DND-41 (cell line): ENCODE measurements around the gene HOXD9.

ENCODE experiments used
- ATAC-seq: fragments of 200-7000 bp; cut with Tn5 transposase; 3 replicates; pipeline ENCODE4 v1.9.1; 2021; ENCODE audit warnings: low read depth; ENCODE audit not compliant: insufficient read depth
- DNase-seq: peaks from one replicate; pipeline ENCODE4 v3.0.0-alpha.2; 2020
- H2AFZ ChIP-seq: 2 replicates; pipeline ENCODE4 v1.6.0; 2012; ENCODE audit warnings: low read depth, low read length
- H3K27ac ChIP-seq: 2 replicates; pipeline ENCODE4 v1.5.1; 2012; ENCODE audit warnings: low read length, inconsistent platforms
- H3K27me3 ChIP-seq: fragments of 200-600 bp; sonication (generic); 2 replicates; pipeline ENCODE4 v1.6.0; 2012; ENCODE audit warnings: low read length, mild to moderate bottlenecking, inconsistent platforms; ENCODE audit not compliant: insufficient read depth, poor library complexity
- H3K36me3 ChIP-seq: 2 replicates; pipeline ENCODE4 v1.5.1; 2012; ENCODE audit warnings: low read length, inconsistent platforms; ENCODE audit not compliant: insufficient read depth
- H3K4me1 ChIP-seq: 2 replicates; pipeline ENCODE4 v1.5.1; 2012; ENCODE audit warnings: mild to moderate bottlenecking, low read length; ENCODE audit not compliant: insufficient read depth
- H3K4me2 ChIP-seq: 2 replicates; pipeline ENCODE4 v1.6.0; 2012; ENCODE audit warnings: mild to moderate bottlenecking, moderate library complexity, low read length, inconsistent platforms; ENCODE audit not compliant: insufficient read depth
- H3K4me3 ChIP-seq, 2 experiments: fragments of 200-600 bp in 1 of 2; shearing (Covaris generic) in 1 of 2; 2 replicates each; pipeline ENCODE4 v1.5.1; 2012 to 2016; ENCODE audit warnings: inconsistent platforms in 2 of 2, low read length in 2 of 2, mild to moderate bottlenecking in 2 of 2, low read depth in 1 of 2, moderate library complexity in 1 of 2
- H3K79me2 ChIP-seq: 2 replicates; pipeline ENCODE4 v1.6.0; 2012; ENCODE audit warnings: low read length, inconsistent platforms; ENCODE audit not compliant: insufficient read depth
- H3K9ac ChIP-seq: 2 replicates; pipeline ENCODE4 v1.6.0; 2012; ENCODE audit warnings: low read depth, mild to moderate bottlenecking, inconsistent platforms, low read length, moderate library complexity
- H3K9me3 ChIP-seq: 2 replicates; pipeline ENCODE4 v1.5.1; 2012; ENCODE audit warnings: low read length, moderate library complexity, mild to moderate bottlenecking, inconsistent platforms; ENCODE audit not compliant: insufficient read depth, severe bottlenecking
- H4K20me1 ChIP-seq: 2 replicates; pipeline ENCODE4 v1.6.0; 2012; ENCODE audit warnings: low read length; ENCODE audit not compliant: insufficient read depth
- EZH2 ChIP-seq: IDR thresholded peaks from 3 replicates; pipeline ENCODE4 v1.6.1; 2012; ENCODE audit warnings: borderline replicate concordance, low read depth, mild to moderate bottlenecking, moderate library complexity, low read length, inconsistent platforms; ENCODE audit not compliant: severe bottlenecking
- TF ChIP-seq, protein P1 (sequence below): IDR thresholded peaks from 2 replicates; pipeline ENCODE4 v1.5.1; 2012; ENCODE audit warnings: borderline replicate concordance, low read length, moderate library complexity, mild to moderate bottlenecking; ENCODE audit not compliant: poor library complexity, severe bottlenecking; ENCODE audit errors: extremely low read depth

HOXD9 gene

DNA sequence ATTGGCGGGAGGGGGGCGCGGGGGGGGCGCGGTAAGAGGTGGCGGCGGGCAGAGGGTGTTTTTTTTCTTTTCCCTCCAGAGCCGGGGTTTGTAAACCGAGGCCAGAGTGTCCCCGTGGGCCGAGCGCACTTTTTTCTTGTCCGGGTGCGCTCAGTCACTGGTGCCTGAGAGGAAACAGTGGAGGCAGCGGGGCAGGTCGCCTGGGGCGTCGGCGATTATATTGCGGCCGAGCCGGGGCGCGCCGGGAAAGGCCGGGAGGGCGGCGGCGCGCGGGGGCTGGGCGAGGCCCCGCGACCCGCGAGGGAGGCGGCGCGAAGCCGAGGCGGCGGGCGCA, 7.3 kb downstream of the HOXD9 start:
- Histone ChIP-seq H3K27ac (no peak overlapping the region), H3K79me2 (no peaks in the 10 kb centered on the region), H3K4me2 (no peak overlapping the region), H3K4me1 (peaks cover 4% of the 10 kb centered on the region; the same call in 1 of the 2 replicates), H3K9ac (no peak overlapping the region), H3K36me3 (no peaks in the 10 kb centered on the region), H3K4me3 (no peak overlapping the region), H3K27me3 (peaks cover 10% of the 10 kb centered on the region), H3K9me3 (no peaks in the 10 kb centered on the region), H4K20me1 (no peaks in the 10 kb centered on the region), H2AFZ (no peak overlapping the region)
- DNase-seq (no peak), ATAC-seq (no peak)
- TF ChIP-seq, protein P1, sequence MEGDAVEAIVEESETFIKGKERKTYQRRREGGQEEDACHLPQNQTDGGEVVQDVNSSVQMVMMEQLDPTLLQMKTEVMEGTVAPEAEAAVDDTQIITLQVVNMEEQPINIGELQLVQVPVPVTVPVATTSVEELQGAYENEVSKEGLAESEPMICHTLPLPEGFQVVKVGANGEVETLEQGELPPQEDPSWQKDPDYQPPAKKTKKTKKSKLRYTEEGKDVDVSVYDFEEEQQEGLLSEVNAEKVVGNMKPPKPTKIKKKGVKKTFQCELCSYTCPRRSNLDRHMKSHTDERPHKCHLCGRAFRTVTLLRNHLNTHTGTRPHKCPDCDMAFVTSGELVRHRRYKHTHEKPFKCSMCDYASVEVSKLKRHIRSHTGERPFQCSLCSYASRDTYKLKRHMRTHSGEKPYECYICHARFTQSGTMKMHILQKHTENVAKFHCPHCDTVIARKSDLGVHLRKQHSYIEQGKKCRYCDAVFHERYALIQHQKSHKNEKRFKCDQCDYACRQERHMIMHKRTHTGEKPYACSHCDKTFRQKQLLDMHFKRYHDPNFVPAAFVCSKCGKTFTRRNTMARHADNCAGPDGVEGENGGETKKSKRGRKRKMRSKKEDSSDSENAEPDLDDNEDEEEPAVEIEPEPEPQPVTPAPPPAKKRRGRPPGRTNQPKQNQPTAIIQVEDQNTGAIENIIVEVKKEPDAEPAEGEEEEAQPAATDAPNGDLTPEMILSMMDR, result no peak
- TF ChIP-seq EZH2, result no peak

DNA sequence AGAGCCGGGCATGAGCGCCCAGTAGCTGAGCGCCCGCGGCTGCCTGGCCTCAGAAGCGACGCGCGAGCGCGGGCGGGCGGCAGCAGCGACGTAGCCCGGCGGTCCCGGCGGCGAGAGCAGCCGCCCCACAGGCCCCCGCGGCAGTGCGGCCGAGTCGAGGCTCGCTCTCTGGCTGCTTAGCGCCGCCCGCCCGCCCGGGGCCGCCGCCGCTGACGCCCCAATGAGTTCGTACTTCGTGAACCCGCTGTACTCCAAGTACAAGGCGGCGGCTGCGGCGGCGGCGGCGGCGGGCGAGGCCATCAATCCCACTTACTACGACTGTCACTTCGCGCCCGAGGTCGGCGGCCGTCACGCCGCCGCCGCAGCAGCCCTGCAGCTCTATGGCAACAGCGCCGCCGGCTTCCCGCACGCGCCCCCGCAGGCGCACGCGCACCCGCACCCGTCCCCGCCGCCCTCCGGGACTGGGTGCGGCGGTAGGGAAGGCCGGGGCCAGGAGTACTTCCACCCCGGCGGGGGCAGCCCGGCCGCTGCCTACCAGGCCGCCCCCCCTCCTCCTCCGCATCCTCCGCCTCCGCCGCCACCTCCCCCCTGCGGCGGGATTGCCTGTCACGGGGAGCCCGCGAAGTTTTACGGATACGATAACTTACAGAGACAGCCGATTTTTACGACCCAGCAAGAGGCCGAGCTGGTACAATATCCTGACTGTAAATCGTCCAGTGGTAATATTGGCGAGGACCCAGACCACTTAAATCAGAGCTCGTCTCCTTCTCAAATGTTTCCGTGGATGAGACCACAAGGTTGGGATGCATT, 7.8 kb downstream of the HOXD9 start:
- H4K20me1 ChIP-seq, result no peaks in the 10 kb centered on the region
- TF ChIP-seq, protein P1, result no peak
- TF ChIP-seq EZH2, result no peak
- ATAC-seq, result no peak
- no peak overlapping the region for H3K4me3 ChIP-seq
- H3K27ac ChIP-seq, result no peak overlapping the region
- H3K79me2 ChIP-seq, result no peaks in the 10 kb centered on the region
- no peak for DNase-seq
- H2AFZ ChIP-seq, result no peak overlapping the region
- H3K4me1 ChIP-seq, result peaks cover 4% of the 10 kb centered on the region; the same call in 1 of the 2 replicates
- peaks cover 10% of the 10 kb centered on the region for H3K27me3 ChIP-seq
- no peaks in the 10 kb centered on the region for H3K36me3 ChIP-seq
- H3K4me2 ChIP-seq, result no peak overlapping the region
- no peak overlapping the region for H3K9ac ChIP-seq
- no peaks in the 10 kb centered on the region for H3K9me3 ChIP-seq

DNA sequence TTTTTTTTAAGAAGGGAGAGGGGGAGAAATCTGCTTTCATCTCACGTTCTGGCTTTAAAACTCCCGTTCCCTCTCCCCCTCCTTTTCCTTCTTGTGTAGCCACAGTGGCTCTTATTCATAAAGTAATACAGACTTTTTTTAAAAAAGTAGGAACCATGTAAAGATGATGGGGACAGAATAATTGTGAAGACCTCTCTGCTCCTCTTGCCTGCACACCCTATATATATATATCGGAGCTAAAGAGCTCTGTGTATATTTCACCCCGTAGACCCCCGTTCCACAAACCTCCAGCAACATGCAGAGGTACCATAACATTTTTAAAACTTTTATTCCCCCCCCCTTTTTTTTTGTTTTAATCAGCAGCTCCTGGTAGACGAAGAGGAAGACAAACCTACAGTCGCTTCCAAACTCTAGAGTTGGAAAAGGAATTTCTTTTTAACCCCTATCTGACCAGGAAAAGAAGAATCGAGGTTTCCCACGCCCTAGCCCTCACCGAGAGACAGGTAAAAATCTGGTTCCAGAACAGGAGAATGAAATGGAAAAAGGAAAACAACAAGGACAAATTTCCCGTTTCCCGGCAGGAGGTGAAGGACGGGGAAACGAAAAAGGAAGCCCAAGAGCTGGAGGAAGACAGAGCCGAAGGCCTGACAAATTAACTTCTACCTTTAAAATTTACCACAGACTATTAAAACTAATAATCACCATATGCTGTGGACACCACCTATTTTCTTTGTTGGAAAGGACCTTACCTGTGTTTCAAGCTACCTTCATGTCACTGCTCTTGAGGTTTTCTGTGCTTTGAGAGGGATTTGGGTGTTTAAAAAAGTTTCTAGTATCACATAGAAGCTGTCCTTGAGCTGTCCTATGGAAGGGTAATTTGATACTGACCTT, 8.7 kb downstream of the HOXD9 start:
- ATAC-seq, result no peak

More for the DNA sequence above, 8.7 kb downstream of the HOXD9 start:
- no peaks in the 10 kb centered on the region for H4K20me1 ChIP-seq
- peaks cover 4% of the 10 kb centered on the region; the same call in 1 of the 2 replicates for H3K4me1 ChIP-seq
- no peaks in the 10 kb centered on the region for H3K36me3 ChIP-seq
- no peaks in the 10 kb centered on the region for H3K79me2 ChIP-seq
- H2AFZ ChIP-seq, result no peak overlapping the region
- no peaks in the 10 kb centered on the region for H3K9me3 ChIP-seq
- H3K27ac ChIP-seq, result no peak overlapping the region
- H3K4me3 ChIP-seq, result no peak overlapping the region
- no peak overlapping the region for H3K9ac ChIP-seq
- TF ChIP-seq, protein P1, result no peak
- no peak for TF ChIP-seq EZH2
- peaks cover 10% of the 10 kb centered on the region for H3K27me3 ChIP-seq
- no peak for DNase-seq
- H3K4me2 ChIP-seq, result no peak overlapping the region
